Testis (tissue), 3 donors: ENCODE data around the gene CDC16. TPM values are rescaled to one million over a fixed set of nuclear protein-coding genes. Genes with fewer than 3 reads are reported as not detected.

Experiments
- DNase-seq: peaks from one replicate; pipeline ENCODE4 v3.0.0-alpha.2; 2019
- H3K27ac ChIP-seq, 2 donors: fragments of 200-600 bp; sonication (generic); one replicate each; pipeline ENCODE4 v1.5.1; 2019
- H3K27me3 ChIP-seq: fragments of 200-600 bp; sonication (generic); one replicate; pipeline ENCODE4 v1.5.1; 2019
- H3K36me3 ChIP-seq: fragments of 200-600 bp; sonication (generic); one replicate; pipeline ENCODE4 v1.5.1; 2017; ENCODE audit warnings: low read depth; ENCODE audit errors: missing control alignments
- H3K4me1 ChIP-seq: fragments of 200-600 bp; sonication (generic); one replicate; pipeline ENCODE4 v1.5.1; 2019
- H3K4me3 ChIP-seq, 2 donors: fragments of 200-600 bp; sonication (generic); one replicate each; pipeline ENCODE4 v1.5.1; 2017 to 2019
- H3K9me3 ChIP-seq: fragments of 200-600 bp; sonication (generic); one replicate; pipeline ENCODE4 v1.5.1; 2017
- CTCF ChIP-seq, 3 experiments: fragments of 450-650 bp in 2 of 3; fragments of 200-600 bp in 1 of 3; sonication (generic) in 1 of 3; IDR thresholded peaks; one replicate each; pipeline ENCODE4 v1.5.1; 2016 to 2019; ENCODE audit warnings: antibody characterized with exemption in 3 of 3, mild to moderate bottlenecking in 2 of 3, moderate library complexity in 1 of 3
- POLR2A ChIP-seq: fragments of 450-650 bp; IDR thresholded peaks from one replicate; pipeline ENCODE4 v1.6.1; 2017; ENCODE audit warnings: antibody characterized with exemption, mild to moderate bottlenecking, moderate library complexity
- WGBS, 2 donors: methylation state at CpG; one replicate each; pipeline ENCODE4 v1.1.5; 2018; 5-methylcytosine and 5-hydroxymethylcytosine counted together
- intact Hi-C: fragments of 100-400 bp; cut with DNase I; formaldehyde crosslinking; loops from one replicate; pipeline ENCODE4 v1.15.1; 2023; ENCODE audit warnings: low total_unique reads
- polyA plus RNA-seq: library from polyadenylated mRNA; stranded (reverse); fragments of 350-450 nt; fragmentation: Illumina TruSeq; extraction: RNeasy Lipid Tissue Mini Kit (QIAGEN cat#74804); gene quantifications from one replicate; pipeline ENCODE4 v1.2.3, GENCODE V29; 2014; ENCODE audit warnings: low read depth, low replicate concordance; ENCODE audit not compliant: insufficient read depth
- total RNA-seq, 2 donors: library from RNA; depleted of rRNA; stranded (reverse); fragments of >200 nt; gene quantifications; one replicate each; pipeline ENCODE4 v1.2.3, GENCODE V29; 2016

Gene CDC16
- total and polyA plus RNA-seq, 3 donors from 2014 or later = 88.1 to 110 (median 96.8) TPM

GRCh38 chr13:114311908-114312307 lies 77.2 kb downstream of the CDC16 start:
- TF ChIP-seq POLR2A = no peak
- TF ChIP-seq CTCF (IDR thresholded peaks at IDR 0.05) = no peak
- H3K36me3 ChIP-seq = no peaks in the 10 kb centered on the region
- DNase-seq = no peak
- WGBS, 2 donors = 33 to 43% methylated on average over 2 of the region's 2 CpGs
- intact Hi-C loops = no loop called here
- H3K4me1 ChIP-seq = peaks cover 9% of the 10 kb centered on the region
- no peak overlapping the region for H3K27ac ChIP-seq
- H3K27me3 ChIP-seq = no peaks in the 10 kb centered on the region
- no peaks in the 10 kb centered on the region for H3K9me3 ChIP-seq
- H3K4me3 ChIP-seq = no peak overlapping the region

DNA sequence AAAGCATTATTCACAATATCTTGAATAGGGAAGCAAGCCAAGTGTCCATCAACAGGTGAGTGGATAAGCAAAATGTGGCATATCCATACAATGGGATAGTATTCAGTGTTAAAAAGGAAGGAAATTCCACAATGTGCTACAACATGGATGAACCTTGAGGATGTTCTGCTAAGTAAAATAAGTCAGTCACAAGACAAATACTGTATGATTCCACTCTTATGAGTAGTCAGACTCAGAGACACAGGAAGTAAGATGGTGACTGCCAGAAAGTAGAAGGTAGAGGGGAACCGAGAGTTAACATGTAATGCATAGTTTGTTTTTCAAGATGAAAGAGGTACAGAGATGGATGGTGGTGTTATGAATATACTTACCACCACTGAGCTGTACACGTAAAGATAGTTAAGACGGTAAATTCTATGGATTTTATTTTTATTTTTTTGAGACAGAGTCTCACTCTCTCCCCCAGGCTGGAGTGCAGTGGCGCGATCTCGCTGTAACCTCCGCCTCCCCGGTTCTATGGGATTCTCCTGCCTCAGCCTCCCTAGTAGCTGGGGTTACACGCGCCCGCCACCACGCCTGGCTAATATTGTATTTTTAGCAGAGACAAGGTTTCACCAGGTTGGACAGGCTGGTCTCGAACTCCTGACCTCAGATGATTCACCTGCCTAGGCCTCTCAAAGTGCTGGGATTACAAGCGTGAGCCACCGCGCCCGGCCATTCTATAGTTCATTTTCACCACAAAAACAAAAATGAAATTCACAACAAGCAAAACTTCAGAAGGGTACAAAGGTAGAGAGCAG lies 78.6 kb downstream of the CDC16 start:
- peak; percentile 21 for DNase-seq
- peak overlapping the region; percentile 86 to 91 for H3K27ac ChIP-seq
- H3K9me3 ChIP-seq = no peaks in the 10 kb centered on the region
- 47 to 67% methylated on average over 17 of the region's 17 CpGs for WGBS, 2 donors
- intact Hi-C loops = no loop called here
- TF ChIP-seq CTCF (IDR thresholded peaks at IDR 0.05) = no peak
- no peak for TF ChIP-seq POLR2A
- peak overlapping the region; percentile 76 to 90 for H3K4me3 ChIP-seq
- peaks cover 9% of the 10 kb centered on the region for H3K4me1 ChIP-seq
- H3K36me3 ChIP-seq = no peaks in the 10 kb centered on the region
- no peaks in the 10 kb centered on the region for H3K27me3 ChIP-seq

- no peaks in the 10 kb centered on the region for H3K9me3 ChIP-seq
- intact Hi-C loops = no loop called here
- 0% methylated on average over 9 to 89 of the region's 107 CpGs for WGBS, 2 donors
- TF ChIP-seq POLR2A (peak; percentile 59), CTCF (IDR thresholded peaks at IDR 0.05) (peak in 1 of 3 experiments; percentile 11)
- H3K27me3 ChIP-seq = no peaks in the 10 kb centered on the region
- peak within 1 kb of the TSS; percentile 76 to 90 for H3K4me3 ChIP-seq
- no peaks in the 10 kb centered on the region for H3K36me3 ChIP-seq
- peak within 1 kb of the TSS; percentile 86 to 91 for H3K27ac ChIP-seq
- peak; percentile 96 for DNase-seq
- H3K4me1 ChIP-seq = peaks cover 9% of the 10 kb centered on the region
These were observed 79.6 kb downstream of the CDC16 start, which contains the start of gene CHAMP1 for GRCh38 chr13:114314074-114314912. Gene CHAMP1 (plus strand): TSS chr13:114314503. CDS start chr13:114323843, 9,340 bp downstream.

GRCh38 chr13:114315074-114315785 lies 80.5 kb downstream of the CDC16 start:
- Histone ChIP-seq H3K9me3 (no peaks in the 10 kb centered on the region), H3K36me3 (no peaks in the 10 kb centered on the region), H3K4me1 (peaks cover 9% of the 10 kb centered on the region), H3K27ac (peak overlapping the region; percentile 86 to 91), H3K4me3 (peak overlapping the region; percentile 76 to 90), H3K27me3 (no peaks in the 10 kb centered on the region)
- DNase-seq = no peak
- no peak for TF ChIP-seq POLR2A
- TF ChIP-seq CTCF (IDR thresholded peaks at IDR 0.05) = no peak
- intact Hi-C loops = no loop called here
- 9 to 14% methylated on average over 7 of the region's 7 CpGs for WGBS, 2 donors
